Measurements from ENCODE around the gene EIF3B.

- no peak for TF ChIP-seq EP300 (IDR thresholded peaks at IDR 0.05)
- TF ChIP-seq, protein P1, sequence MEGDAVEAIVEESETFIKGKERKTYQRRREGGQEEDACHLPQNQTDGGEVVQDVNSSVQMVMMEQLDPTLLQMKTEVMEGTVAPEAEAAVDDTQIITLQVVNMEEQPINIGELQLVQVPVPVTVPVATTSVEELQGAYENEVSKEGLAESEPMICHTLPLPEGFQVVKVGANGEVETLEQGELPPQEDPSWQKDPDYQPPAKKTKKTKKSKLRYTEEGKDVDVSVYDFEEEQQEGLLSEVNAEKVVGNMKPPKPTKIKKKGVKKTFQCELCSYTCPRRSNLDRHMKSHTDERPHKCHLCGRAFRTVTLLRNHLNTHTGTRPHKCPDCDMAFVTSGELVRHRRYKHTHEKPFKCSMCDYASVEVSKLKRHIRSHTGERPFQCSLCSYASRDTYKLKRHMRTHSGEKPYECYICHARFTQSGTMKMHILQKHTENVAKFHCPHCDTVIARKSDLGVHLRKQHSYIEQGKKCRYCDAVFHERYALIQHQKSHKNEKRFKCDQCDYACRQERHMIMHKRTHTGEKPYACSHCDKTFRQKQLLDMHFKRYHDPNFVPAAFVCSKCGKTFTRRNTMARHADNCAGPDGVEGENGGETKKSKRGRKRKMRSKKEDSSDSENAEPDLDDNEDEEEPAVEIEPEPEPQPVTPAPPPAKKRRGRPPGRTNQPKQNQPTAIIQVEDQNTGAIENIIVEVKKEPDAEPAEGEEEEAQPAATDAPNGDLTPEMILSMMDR (IDR thresholded peaks at IDR 0.05), result no peak
- no peak for TF ChIP-seq POLR2A (IDR thresholded peaks at IDR 0.05)
Measured at GRCh38 chr7:2381227-2381626, 26.6 kb downstream of the EIF3B start.
